Pancreas (tissue), 10 donors: ENCODE measurements around the gene LLGL2. TPM values are rescaled to one million over a fixed set of nuclear protein-coding genes. Genes with fewer than 3 reads are reported as not detected.

Experiments
- ATAC-seq, 4 donors: fragments of 200-7000 bp; cut with Tn5 transposase; one replicate each; pipeline versions ENCODE4 v1.8.0 to v1.9.1; 2020; ENCODE audit warnings: mild to moderate bottlenecking in 4 of 4, moderate library complexity in 4 of 4
- DNase-seq, 6 donors: peaks; one replicate each; pipeline ENCODE4 v3.0.0-alpha.2; 2020
- FAIRE-seq: peaks from 2 replicates; lab custom pipeline; 2012; peaks lifted over from hg19 to GRCh38; lab: Jason Lieb, UNC
- H3K27ac ChIP-seq, 4 donors: fragments of 200-600 bp; sonication (generic); 1 replicate in 3 of 4; 2 replicates in 1 of 4; pipeline versions ENCODE4 v1.5.0 to v1.8.0; 2020
- H3K27me3 ChIP-seq, 4 donors: fragments of 200-600 bp; one replicate each; pipeline ENCODE4 v1.8.0; 2021
- H3K36me3 ChIP-seq, 3 donors: fragments of 200-600 bp; sonication (generic) in 1 of 3; one replicate each; pipeline versions ENCODE4 v1.5.0 to v1.8.0; 2020 to 2021
- H3K4me1 ChIP-seq, 3 donors: fragments of 200-600 bp; one replicate each; pipeline ENCODE4 v1.8.0; 2021
- H3K4me3 ChIP-seq, 4 donors: fragments of 200-600 bp; sonication (generic) in 2 of 4; one replicate each; pipeline versions ENCODE4 v1.5.0 to v1.8.0; 2020 to 2021
- H3K9me3 ChIP-seq, 4 donors: fragments of 200-600 bp; one replicate each; pipeline ENCODE4 v1.8.0; 2021
- CTCF ChIP-seq, 4 donors: fragments of 200-600 bp; sonication (generic) in 3 of 4; IDR thresholded peaks; one replicate each; pipeline versions ENCODE4 v1.5.0 to v1.8.0; 2021; ENCODE audit warnings: antibody characterized with exemption in 4 of 4
- WGBS, 2 donors: extraction: QIAGEN DNeasy Blood & Tissue Kit; methylation state at CpG; one replicate each; pipeline ENCODE4 v1.1.7; 2013; 5-methylcytosine and 5-hydroxymethylcytosine counted together
- intact Hi-C, 3 donors: fragments of 100-400 bp; cut with DNase I; formaldehyde crosslinking; loops; one replicate each; pipeline versions ENCODE4 v1.11.1 to v1.14.2; 2022
- polyA plus RNA-seq, 2 donors: library from polyadenylated mRNA; stranded (reverse); fragments of 200-250 nt; gene quantifications; one replicate each; pipeline ENCODE4 v1.2.3, GENCODE V29; 2013
- total RNA-seq, 6 donors: library from RNA; stranded (reverse); fragmentation: NEBNext Ultra II Directional in 4 of 6; extraction: Animal tissue kit (Norgen Biotek cat#: 25700) in 4 of 6; gene quantifications; one replicate each; pipeline versions ENCODE4 v1.2.1 to v1.2.4, GENCODE V29; 2021 to 2023
- donor health status: healthy with polysubstance abuse.
- donor health status: DM: no; HTN: no; CAD: no; lungs with moderate emphysema.
- donor health status: DM: no; HTN: no; CAD: no.
- donor health status: control.
- donor health status: control.
- donor health status: Bipolar disorder and iron deficiency.
- donor health status: DM: yes; HTN: yes; CAD: no.
- donor health status: DM: no; HTN: no; CAD: no.
- donor health status: DM: no; HTN: no; CAD: no.
- donor health status: DM: yes; HTN: yes; CAD: no.

Gene LLGL2
- total and polyA plus RNA-seq, 8 donors, result 87.8 to 296 (median 112) TPM

DNA sequence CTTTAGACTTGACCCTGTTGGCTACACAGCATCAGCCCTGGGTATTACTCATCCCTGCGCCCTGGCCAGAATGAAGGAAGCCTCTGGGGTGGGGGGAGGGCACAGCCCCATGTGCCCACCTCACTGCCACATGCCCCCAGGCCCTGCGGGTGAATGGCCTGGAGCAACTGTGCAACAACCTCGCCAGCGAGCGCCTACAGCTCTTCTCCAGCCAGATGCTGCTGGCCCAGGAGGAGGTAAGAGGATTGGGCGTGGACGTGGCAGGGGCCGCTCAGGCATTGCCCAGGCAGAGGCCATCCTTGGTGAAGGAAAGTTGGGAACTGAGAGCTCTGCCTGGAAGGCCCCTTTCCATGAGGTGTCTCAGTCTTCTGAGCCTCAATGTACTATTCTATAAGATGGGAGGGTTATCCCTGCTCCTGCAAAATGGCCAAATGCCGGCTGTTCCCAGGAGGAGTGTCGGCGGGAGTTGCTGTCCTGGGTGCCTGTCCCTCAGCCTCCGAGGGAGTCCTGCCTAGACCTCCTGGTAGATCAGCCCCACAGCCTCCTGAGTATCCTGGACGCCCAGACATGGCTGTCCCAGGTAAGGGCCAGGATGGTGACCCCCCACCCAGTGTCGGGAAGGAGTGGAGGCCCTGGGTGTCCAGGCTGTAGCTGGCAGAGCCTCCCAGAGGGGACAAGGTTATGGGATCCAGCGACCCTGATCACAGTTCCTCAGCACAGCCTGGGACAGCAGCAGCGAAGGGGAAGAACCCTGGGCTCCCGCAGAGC lies 71.0 kb downstream of the LLGL2 start:
- WGBS, 2 donors, result 83 to 86% methylated on average over 17 of the region's 17 CpGs

DNA sequence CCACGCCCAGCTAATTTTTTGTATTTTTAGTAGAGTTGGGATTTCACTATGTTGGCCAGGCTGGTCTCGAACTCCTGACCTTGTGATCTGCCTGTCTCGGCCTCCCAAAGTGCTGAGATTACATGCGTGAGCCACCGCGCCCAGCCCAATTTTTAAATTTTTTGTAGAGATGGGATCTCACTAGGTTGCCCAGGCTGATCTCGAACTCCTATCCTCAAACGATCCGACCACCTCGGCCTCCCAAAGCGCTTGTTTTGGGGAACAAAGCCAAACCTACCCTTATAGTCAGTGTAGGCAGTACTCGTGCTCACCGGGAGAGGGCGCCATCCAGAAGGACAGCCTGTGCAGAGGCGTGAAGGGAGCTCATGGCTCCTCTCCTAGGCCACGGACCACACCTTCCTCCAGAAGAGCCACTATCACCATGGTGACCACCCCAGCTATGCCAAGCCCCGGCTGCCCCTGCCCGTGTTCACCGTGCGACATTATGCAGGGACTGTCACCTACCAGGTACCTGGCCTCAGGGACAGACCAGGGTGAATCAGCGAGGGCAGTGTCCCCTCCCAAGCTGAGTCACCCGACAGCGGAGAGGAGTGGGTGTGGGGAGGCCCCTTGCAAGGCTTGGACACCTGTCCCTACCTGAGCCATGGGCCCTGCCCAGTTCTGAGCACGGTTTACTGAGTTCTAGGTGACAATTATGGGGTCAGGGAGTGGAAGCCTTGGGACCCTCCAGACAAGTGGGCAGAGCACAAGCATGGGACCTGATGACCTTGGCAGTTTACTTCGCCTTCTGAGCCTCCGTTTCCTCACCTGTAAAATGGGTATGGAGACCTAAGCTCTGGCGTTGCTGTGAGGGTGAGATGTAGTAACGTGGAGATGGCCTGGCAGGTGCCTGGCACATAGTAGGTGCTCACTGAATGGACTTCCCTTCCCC lies 75.8 kb downstream of the LLGL2 start:
- Histone ChIP-seq H3K4me3 (no peak overlapping the region), H3K27me3 (no peaks in the 10 kb centered on the region), H3K9me3 (no peaks in the 10 kb centered on the region), H3K36me3 (no peaks in the 10 kb centered on the region), H3K27ac (no peak overlapping the region), H3K4me1 (no peaks in the 10 kb centered on the region)
- intact Hi-C loops, result no loop called here
- WGBS, 2 donors, result 46 to 54% methylated on average over 28 of the region's 28 CpGs
- peak; percentile 71 to 89 (median 84) for ATAC-seq
- peak; percentile 37 to 89 (median 74) for DNase-seq
- peak; percentile 36 to 78 (median 68) for TF ChIP-seq CTCF (IDR thresholded peaks at IDR 0.05)
- FAIRE-seq, result no peak

More for the DNA sequence above, 71.0 kb downstream of the LLGL2 start:
- H3K36me3 ChIP-seq, result no peaks in the 10 kb centered on the region
- peak in 1 of 6 donors; percentile 53 for DNase-seq
- no peak overlapping the region for H3K27ac ChIP-seq
- H3K27me3 ChIP-seq, result no peaks in the 10 kb centered on the region
- no peaks in the 10 kb centered on the region for H3K9me3 ChIP-seq
- no peaks in the 10 kb centered on the region for H3K4me1 ChIP-seq
- no peak overlapping the region for H3K4me3 ChIP-seq
- intact Hi-C loops, result no loop called here
- no peak for TF ChIP-seq CTCF (IDR thresholded peaks at IDR 0.05)
- no peak for ATAC-seq
- no peak for FAIRE-seq

DNA sequence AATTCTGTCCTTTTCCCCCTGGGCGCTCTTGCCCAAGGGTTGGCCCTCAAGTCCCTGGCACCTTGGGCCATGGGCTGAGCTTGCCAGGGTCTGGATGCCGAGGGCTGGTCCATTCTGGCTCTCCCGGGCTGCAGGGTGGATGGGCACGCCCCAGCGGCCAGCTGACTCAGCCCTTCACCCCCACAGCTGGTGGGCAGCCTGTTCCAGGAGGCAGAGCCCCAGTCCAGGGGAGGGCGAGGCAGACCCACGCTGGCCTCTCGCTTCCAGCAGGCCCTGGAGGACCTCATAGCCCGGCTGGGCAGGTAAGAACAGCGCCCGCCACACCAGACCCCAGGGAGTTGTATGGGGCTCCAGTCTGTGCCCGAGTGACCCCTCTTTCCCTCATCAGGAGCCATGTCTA lies 77.1 kb downstream of the LLGL2 start:
- no peak for TF ChIP-seq CTCF (IDR thresholded peaks at IDR 0.05)
- intact Hi-C loops, result no loop called here
- no peaks in the 10 kb centered on the region for H3K36me3 ChIP-seq
- DNase-seq (peak in 1 of 6 donors; percentile 72), ATAC-seq (no peak), FAIRE-seq (no peak)
- no peak overlapping the region for H3K4me3 ChIP-seq
- H3K4me1 ChIP-seq, result no peaks in the 10 kb centered on the region
- H3K27me3 ChIP-seq, result no peaks in the 10 kb centered on the region
- no peak overlapping the region for H3K27ac ChIP-seq
- WGBS, 2 donors, result 81 to 88% methylated on average over 7 to 12 of the region's 12 CpGs
- H3K9me3 ChIP-seq, result no peaks in the 10 kb centered on the region

- FAIRE-seq (no peak), ATAC-seq (no peak), DNase-seq (no peak)
- 77 to 84% methylated on average over 9 of the region's 9 CpGs for WGBS, 2 donors
- no peak overlapping the region for H3K27ac ChIP-seq
- intact Hi-C loops, result no loop called here
- no peaks in the 10 kb centered on the region for H3K36me3 ChIP-seq
- no peaks in the 10 kb centered on the region for H3K4me1 ChIP-seq
- no peak overlapping the region for H3K4me3 ChIP-seq
- H3K9me3 ChIP-seq, result no peaks in the 10 kb centered on the region
- TF ChIP-seq CTCF (IDR thresholded peaks at IDR 0.05), result no peak
- H3K27me3 ChIP-seq, result no peaks in the 10 kb centered on the region
These were observed 77.6 kb downstream of the LLGL2 start for GRCh38 chr17:75603123-75603522.
